Muscle of back (tissue), 11 donors: ENCODE results near the gene SLC16A6. TPM values are rescaled to one million over a fixed set of nuclear protein-coding genes. Genes with fewer than 3 reads are reported as not detected.
A peak's percentile ranks its signal among the peaks of the same experiment; 100 is the strongest.
"Not testable (repeated sequence)": the region's sequence is repeated elsewhere in the genome, so short reads cannot be mapped to it uniquely, and the experiment has no call there.

Experiments used
- DNase-seq, 3 donors: peaks; one replicate each; pipeline versions ENCODE4 v3.0.0 to v3.0.0-alpha.2; 2013
- polyA plus RNA-seq, 10 donors: library from polyadenylated mRNA; unstranded; fragments of 120-200 nt; gene quantifications; one replicate each; pipeline ENCODE4 v1.2.1, GENCODE V29; 2013; ENCODE audit not compliant: insufficient read length in 10 of 10

The SLC16A6 gene
- polyA plus RNA-seq, 10 donors: 0.35 to 1.1 (median 0.59) TPM

GRCh38 chr17:68290268-68290954 is 516 bp downstream of the SLC16A6 start:
- peak in 1 of 3 donors; percentile 60 for DNase-seq

DNA sequence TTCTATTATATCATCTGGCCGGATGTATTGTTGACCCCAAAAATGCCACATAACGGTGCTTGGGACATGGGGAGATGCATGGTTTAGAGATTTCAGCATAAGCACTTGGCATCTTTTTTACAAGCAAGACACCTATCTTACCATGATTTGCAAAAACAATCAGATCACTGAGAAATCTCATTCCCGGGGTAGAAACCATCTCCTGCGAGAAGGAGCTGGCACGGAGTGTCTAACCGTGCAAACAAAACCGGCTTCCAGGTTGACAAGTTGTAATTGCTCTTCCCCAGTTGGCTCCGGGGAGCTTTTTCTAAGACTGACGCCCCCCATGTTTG is 1.0 kb downstream of the SLC16A6 start:
- DNase-seq: no peak

- DNase-seq: no peak
Measured at GRCh38 chr17:68289473-68289872, 1.5 kb downstream of the SLC16A6 start.

DNA sequence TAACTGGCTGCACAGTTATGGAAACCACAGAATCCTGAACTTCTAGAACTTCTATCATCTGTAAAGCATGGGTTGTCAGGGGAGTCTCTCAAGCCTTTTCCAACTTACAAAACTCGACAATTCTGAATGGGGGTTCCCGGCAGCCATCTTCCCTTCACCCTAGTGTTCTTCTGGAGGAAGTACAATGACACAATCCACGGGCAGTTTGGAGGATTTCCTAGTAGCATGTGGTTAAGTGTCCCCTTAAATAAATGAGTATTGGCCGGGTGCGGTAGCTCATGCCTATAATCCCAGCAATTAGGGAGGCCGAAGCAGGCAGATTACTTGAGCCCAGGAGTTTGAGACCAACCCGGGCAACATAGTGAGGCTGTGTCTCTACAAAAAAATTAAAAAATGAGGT is 2.1 kb downstream of the SLC16A6 start:
- DNase-seq: no peak

DNA sequence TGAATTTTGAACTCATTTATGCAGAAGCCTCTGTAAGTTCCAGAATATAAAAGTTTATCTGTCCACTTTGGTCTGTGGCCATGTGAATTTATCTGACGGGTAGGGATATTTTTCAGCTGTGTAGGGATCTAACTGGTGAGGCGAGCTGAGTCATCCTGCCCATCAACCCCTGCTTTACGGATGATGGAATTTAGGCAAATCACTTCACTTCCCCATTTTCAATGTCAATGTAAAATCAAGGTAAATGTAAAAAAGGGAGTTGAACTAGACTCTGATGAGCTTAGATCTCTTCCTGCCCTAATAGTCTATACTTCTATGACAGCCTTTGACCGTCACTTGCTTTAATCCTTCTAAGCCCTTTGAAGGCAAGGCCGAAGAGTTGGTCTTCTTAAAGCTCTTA is 2.6 kb downstream of the SLC16A6 start:
- no peak for DNase-seq

DNA sequence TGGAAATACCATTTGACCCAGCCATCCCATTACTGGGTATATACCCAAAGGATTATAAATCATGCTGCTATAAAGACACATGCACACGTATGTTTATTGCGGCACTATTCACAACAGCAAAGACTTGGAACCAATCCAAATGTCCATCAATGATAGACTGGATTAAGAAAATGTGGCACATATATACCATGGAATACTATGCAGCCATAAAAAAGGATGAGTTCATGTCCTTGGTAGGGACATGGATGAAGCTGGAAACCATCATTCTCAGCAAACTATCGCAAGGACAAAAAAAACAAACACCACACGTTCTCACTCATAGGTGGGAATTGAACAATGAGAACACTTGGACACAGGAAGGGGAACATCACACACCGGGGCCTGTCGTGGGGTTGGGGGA is 9.0 kb downstream of the SLC16A6 start:
- DNase-seq: not testable (repeated sequence)

GRCh38 chr17:68277807-68278206 is 13.1 kb downstream of the SLC16A6 start:
- DNase-seq: no peak

GRCh38 chr17:68276339-68276738 is 14.6 kb downstream of the SLC16A6 start:
- not testable (repeated sequence) for DNase-seq

GRCh38 chr17:68273722-68274121 is 17.2 kb downstream of the SLC16A6 start:
- DNase-seq: no peak

GRCh38 chr17:68265833-68266232 is 25.1 kb downstream of the SLC16A6 start:
- DNase-seq: not testable (repeated sequence)

DNA sequence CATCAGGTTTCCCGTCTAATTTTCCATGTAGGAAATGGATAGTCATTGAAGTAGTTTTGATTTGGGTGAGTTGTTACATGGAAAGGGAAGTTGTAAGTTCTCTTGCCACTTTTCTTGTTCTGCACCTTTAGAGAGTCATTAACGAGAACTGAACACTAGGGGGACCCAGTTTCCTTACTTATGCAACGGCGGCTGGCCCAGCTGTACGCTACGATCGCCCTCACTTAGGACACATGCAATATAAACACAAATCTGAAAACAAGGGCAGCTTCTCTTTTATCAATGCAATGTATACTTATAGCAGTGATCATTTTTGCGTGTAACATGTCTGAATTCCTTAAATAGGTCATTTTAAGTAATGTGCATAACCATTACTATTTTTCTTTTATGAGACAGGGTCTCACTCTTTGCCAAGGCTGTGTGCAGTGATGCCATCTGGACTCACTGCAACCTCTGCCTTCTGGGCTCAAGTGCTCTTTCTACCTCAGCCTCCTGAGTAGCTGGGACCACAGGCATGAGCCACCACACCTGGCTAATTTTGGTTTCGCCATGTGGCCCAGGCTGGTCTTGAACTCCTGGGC is 27.7 kb downstream of the SLC16A6 start:
- peak in 2 of 3 donors; percentile 49 to 57 for DNase-seq

- DNase-seq: peak in 1 of 3 donors; percentile 26
Measured at GRCh38 chr17:68262467-68262866, 28.5 kb downstream of the SLC16A6 start.

DNA sequence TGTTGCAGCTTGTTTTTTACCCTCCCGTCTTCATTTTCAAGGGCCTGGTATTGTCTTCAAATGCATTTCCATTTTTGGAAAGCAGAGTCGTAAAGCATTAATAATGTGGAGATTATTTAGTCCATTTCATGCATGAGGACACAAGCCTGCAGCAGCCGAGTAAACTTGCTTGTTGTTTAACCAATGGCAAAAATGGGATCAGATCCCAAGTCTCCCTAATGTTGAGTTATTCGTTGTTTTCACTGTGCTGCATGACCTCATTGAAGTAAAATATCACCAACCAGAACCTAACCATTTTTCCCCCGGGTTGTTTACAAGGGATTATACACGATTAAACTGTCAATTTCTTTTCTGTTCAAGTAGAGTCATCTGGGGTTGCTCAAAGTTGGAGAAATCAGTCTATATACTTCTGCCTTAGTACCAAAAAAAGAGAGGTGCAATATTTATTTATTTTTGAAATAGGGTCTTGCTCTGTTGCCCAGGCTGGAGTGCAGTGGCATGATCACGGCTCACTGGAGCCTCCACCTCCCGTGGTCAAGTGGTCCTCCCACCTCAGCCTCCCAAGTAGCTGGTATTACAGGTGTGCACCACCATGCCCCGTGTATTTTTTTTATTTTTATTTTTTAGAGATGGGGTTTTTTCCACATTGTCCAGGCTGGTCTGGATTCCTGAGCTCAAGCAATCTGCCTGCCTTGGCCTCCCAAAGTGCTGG is 30.7 kb downstream of the SLC16A6 start:
- no peak for DNase-seq

GRCh38 chr17:68259648-68259951 is 31.3 kb downstream of the SLC16A6 start:
- DNase-seq: not testable (repeated sequence)

- DNase-seq: peak; percentile 57 to 60 (median 59)
Measured at GRCh38 chr17:68258890-68259647, 31.9 kb downstream of the SLC16A6 start.

DNA sequence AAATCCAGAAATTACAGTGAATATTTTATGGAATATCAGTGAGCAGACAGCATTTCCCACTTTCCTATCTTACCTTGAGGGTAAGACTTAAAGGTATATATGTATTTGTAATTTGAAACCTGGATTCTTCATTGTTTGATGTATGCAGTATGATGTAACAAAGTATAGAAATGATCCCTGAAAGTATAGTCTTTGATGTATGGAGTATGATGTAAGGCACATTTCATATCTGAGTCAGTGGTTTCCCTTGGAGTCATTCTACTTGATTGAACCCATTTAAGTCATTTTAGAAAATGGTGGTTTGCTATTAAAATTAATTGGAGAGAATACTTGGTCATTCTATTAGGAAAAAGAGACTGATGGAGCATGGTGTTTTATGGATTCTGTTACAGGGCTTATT is 33.0 kb downstream of the SLC16A6 start:
- DNase-seq: no peak

DNA sequence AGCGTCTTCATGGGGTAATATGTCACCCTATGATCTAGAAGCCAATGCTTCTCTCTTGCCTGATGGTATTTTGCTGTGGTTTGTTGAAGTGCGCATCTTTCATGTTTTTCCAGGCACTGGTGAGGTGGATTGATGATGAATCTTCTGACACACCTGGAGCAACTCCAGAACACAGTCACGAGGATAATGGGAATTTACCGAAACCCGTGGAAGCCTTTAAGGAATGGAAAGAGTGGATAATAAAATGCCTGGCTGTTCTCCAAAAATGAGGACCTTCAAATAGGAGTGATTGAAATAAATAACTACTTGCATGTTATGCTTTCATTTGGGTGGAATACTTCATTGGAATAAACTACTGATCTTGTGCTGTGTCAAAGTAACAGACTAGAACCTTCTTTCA is 34.2 kb downstream of the SLC16A6 start:
- not testable (repeated sequence) for DNase-seq

- no peak for DNase-seq
Measured at GRCh38 chr17:68255731-68256538, 35.0 kb downstream of the SLC16A6 start.

DNA sequence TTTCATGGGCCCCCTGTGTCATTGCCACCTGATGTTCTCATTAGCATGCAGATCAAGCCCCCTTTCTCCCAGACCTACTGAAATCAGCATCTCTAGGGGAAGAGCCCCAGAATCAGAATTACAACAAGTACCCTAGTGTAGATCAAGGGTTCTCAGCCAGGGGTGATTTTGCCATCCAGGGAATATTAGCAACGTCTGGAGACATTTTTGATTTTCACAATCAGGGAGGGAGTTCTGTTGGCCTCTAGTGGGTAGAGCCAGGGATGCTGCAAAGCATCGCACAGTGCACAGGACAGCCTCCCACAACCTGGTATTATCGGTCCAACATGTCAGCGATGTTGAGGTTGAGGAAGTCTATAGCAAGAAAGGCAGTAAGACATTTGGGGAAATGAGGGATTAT is 35.8 kb downstream of the SLC16A6 start:
- DNase-seq: no peak

- DNase-seq: not testable (repeated sequence)
Measured at GRCh38 chr17:68253426-68253825, 37.5 kb downstream of the SLC16A6 start.

DNA sequence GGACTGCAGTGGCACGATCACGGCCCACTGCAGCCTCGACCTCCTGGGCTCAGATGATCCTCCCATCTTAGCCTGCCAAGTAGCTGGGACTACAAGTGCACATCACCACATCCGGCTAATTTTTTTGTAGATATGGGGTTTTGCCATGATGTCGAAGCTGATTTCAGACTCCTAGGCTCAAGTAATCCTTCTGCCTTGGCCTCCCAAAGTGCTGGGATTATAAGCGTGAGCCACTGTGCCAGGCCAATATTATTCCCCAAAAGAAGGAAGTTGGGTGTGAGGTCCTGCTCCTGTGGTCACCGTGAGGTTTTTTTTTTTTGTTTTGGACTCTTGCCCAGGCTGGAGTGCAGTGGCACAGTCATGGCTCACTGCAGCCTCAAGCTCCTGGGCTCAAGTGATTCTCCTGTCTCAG is 41.6 kb downstream of the SLC16A6 start:
- DNase-seq: no peak

- no peak for DNase-seq
Measured at GRCh38 chr17:68248891-68249290, 42.0 kb downstream of the SLC16A6 start.
